Glutamatergic neuron (in vitro differentiated cells): Measurements from ENCODE around the gene TMPRSS3. TPM values are rescaled to one million over a fixed set of nuclear protein-coding genes. Genes with fewer than 3 reads are reported as not detected.

Experiments used
- DNase-seq: peaks from one replicate; pipeline ENCODE4 v3.0.0; 2022
- H3K27ac Mint-ChIP-seq: one replicate; pipeline ENCODE4 v1.8.0; 2020; ENCODE audit warnings: mild to moderate bottlenecking, mixed read lengths, inconsistent platforms; ENCODE audit not compliant: unreplicated experiment
- H3K27me3 Mint-ChIP-seq: one replicate; pipeline ENCODE4 v1.8.0; 2020; ENCODE audit warnings: mild to moderate bottlenecking, moderate library complexity, mixed read lengths, inconsistent platforms; ENCODE audit not compliant: unreplicated experiment
- H3K36me3 Mint-ChIP-seq: one replicate; pipeline ENCODE4 v1.8.0; 2020; ENCODE audit warnings: mild to moderate bottlenecking, mixed read lengths, inconsistent platforms; ENCODE audit not compliant: unreplicated experiment
- H3K4me1 Mint-ChIP-seq: one replicate; pipeline ENCODE4 v1.8.0; 2020; ENCODE audit warnings: mild to moderate bottlenecking, low read depth, mixed read lengths, inconsistent platforms; ENCODE audit not compliant: unreplicated experiment
- H3K4me3 Mint-ChIP-seq: one replicate; pipeline ENCODE4 v1.8.0; 2020; ENCODE audit warnings: mild to moderate bottlenecking, mixed read lengths, inconsistent platforms; ENCODE audit not compliant: unreplicated experiment
- H3K9me3 Mint-ChIP-seq: one replicate; pipeline ENCODE4 v1.8.0; 2020; ENCODE audit warnings: mild to moderate bottlenecking, moderate library complexity, mixed read lengths, inconsistent platforms; ENCODE audit not compliant: unreplicated experiment
- CTCF ChIP-seq: fragments of 200-600 bp; sonication (generic); IDR thresholded peaks from one replicate; pipeline ENCODE4 v1.5.0; 2021; ENCODE audit not compliant: partially characterized antibody, unreplicated experiment
- total RNA-seq: library from RNA; stranded (reverse); fragmentation: NEBNext Ultra II Directional; extraction: Animal tissue kit (Norgen Biotek cat#: 25700); gene quantifications from one replicate; pipeline ENCODE4 v1.2.1, GENCODE V29; 2021; ENCODE audit not compliant: unreplicated experiment

TMPRSS3 gene
- total RNA-seq, 1 donor from 2014 or later: 0.71 TPM

DNA sequence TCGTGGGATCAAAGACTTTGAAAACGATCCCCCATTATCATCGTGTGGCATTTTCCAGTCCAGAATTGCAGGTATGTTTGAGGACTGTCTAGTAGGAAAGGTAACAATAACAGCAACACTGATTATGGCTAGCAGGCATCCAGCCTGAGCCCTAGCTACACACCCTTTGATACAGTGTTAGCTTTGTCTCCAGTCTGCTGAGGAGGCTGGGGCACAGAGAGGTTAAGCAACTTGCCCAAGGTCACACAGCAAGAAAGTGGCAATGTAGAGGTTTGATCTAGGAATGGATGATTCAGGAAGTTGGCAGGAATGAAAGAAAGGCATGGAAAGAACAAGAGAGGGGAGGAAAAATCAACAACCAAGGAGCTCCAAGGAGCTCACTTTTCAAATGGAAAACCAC is 39.0 kb upstream of the TMPRSS3 start:
- no peaks in the 10 kb centered on the region for H3K9me3 Mint-ChIP-seq
- DNase-seq: no peak
- H3K27ac Mint-ChIP-seq: no peak overlapping the region
- no peaks in the 10 kb centered on the region for H3K4me1 Mint-ChIP-seq
- peaks cover 5% of the 10 kb centered on the region for H3K27me3 Mint-ChIP-seq
- H3K36me3 Mint-ChIP-seq: peaks cover 11% of the 10 kb centered on the region
- H3K4me3 Mint-ChIP-seq: no peak overlapping the region
- TF ChIP-seq CTCF: no peak

DNA sequence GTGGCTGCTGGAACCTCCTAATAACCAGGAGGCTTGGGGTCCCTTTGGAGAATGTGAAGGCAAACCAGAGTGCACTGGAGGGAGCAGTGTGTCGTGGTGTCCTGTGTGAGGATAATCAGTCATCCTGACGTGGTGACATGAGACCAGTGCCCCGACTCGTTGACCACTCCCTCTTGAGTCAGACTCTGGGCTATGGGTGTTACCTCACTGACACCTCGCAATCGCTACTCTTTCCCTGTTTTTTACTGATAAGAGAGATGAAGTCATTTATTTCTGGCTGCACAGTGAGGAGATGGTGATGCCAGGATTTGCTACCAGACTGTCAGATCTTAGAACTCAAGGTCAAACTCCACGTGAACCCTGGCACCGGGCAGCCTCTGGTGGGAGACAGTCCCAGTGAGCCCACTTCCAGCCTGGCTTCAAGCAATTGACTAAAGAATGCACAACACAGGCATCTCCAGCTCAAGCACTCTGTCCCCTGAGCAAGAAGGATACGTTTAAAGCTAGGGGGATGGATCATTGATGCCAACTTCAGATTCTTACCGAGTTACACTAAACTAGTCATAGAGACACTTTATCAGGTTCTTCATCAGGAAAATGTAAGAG is 38.2 kb upstream of the TMPRSS3 start:
- H3K4me3 Mint-ChIP-seq: no peak overlapping the region
- no peak for TF ChIP-seq CTCF
- H3K4me1 Mint-ChIP-seq: no peaks in the 10 kb centered on the region
- H3K36me3 Mint-ChIP-seq: peaks cover 11% of the 10 kb centered on the region
- no peak overlapping the region for H3K27ac Mint-ChIP-seq
- H3K27me3 Mint-ChIP-seq: peaks cover 5% of the 10 kb centered on the region
- no peaks in the 10 kb centered on the region for H3K9me3 Mint-ChIP-seq
- DNase-seq: no peak

DNA sequence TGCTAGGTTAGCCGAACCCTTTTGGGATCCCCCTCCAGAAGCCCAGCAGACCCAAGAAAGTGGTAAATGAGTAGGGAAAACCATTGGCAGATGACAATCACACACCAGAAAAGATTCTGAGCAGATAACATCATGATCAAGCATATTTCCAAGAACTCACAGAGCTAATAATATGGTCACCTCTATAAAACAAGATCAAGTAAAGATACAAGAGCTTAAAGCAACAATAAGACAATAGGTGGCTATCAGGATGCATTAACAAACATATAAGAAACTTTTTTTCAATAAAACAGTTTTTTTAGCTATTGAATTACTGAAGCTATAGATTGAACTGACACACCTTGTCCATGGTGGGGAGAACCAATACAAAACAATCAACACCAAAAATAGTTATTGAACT is 36.8 kb upstream of the TMPRSS3 start:
- Mint-ChIP-seq H3K9me3 (peaks cover 3% of the 10 kb centered on the region), H3K4me1 (no peaks in the 10 kb centered on the region), H3K4me3 (no peak overlapping the region), H3K36me3 (peaks cover 15% of the 10 kb centered on the region), H3K27me3 (peaks cover 6% of the 10 kb centered on the region), H3K27ac (no peak overlapping the region)
- DNase-seq: no peak
- TF ChIP-seq CTCF: no peak

DNA sequence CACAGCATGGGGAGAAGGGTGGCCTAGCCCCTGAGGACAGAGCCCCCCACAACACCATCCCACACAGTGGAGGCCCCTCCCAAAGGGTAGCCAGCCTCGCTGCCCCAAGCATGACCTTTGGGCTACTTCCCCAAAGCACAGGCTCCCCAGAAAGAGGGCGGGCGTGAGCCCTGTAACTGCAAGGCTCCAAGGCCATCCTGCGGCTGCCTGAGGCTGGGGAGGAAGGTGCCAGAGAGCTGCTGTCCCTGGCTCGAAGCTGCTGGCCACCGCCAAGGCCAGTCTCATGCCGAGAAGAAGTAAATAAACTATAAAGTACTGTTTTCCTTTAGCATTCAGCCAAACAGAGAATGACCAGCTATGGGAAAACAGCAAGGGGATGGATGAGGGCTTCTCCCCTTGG is 35.3 kb upstream of the TMPRSS3 start:
- Mint-ChIP-seq H3K36me3 (peaks cover 15% of the 10 kb centered on the region), H3K27me3 (peaks cover 9% of the 10 kb centered on the region), H3K4me3 (no peak overlapping the region), H3K27ac (no peak overlapping the region), H3K9me3 (peaks cover 3% of the 10 kb centered on the region), H3K4me1 (no peaks in the 10 kb centered on the region)
- no peak for TF ChIP-seq CTCF
- no peak for DNase-seq

- Mint-ChIP-seq H3K27me3 (peaks cover 9% of the 10 kb centered on the region), H3K4me3 (no peak overlapping the region)
Measured at GRCh38 chr21:42430521-42430920, 34.7 kb upstream of the TMPRSS3 start.

More at GRCh38 chr21:42430521-42430920, 34.7 kb upstream of the TMPRSS3 start:
- no peak for DNase-seq
- peaks cover 6% of the 10 kb centered on the region for H3K9me3 Mint-ChIP-seq
- H3K4me1 Mint-ChIP-seq: no peaks in the 10 kb centered on the region
- TF ChIP-seq CTCF: no peak
- H3K36me3 Mint-ChIP-seq: peaks cover 15% of the 10 kb centered on the region
- no peak overlapping the region for H3K27ac Mint-ChIP-seq
